GM19324 (cell line): Measurements from ENCODE around the gene TAMM41.
A peak's percentile ranks its signal among the peaks of the same experiment; 100 is the strongest.
"Not testable (repeated sequence)": the region's sequence is repeated elsewhere in the genome, so short reads cannot be mapped to it uniquely, and the experiment has no call there.

Experiments
- ATAC-seq: cut with Tn5 transposase; IDR thresholded peaks from one replicate; pipeline ENCODE4 v1.9.1; 2021; ENCODE audit warnings: mild to moderate bottlenecking, moderate library complexity; ENCODE audit not compliant: unreplicated experiment, low FRiP score

Gene TAMM41

GRCh38 chr3:11846281-11847266 lies at the start of gene TAMM41:
Gene TAMM41, minus strand, starts transcription at chr3:11846885. Its CDS starts 249 bp downstream, at chr3:11846636.
- peak; percentile 100 for ATAC-seq

- no peak for ATAC-seq
Measured at GRCh38 chr3:11878837-11879236, 32.2 kb upstream of the TAMM41 start.

GRCh38 chr3:11874707-11875106 lies 28.0 kb upstream of the TAMM41 start:
- ATAC-seq, result not testable (repeated sequence)

- not testable (repeated sequence) for ATAC-seq
Measured at GRCh38 chr3:11863739-11864138, 17.1 kb upstream of the TAMM41 start.

- ATAC-seq, result not testable (repeated sequence)
Measured at GRCh38 chr3:11862584-11862983, 15.9 kb upstream of the TAMM41 start.

GRCh38 chr3:11862145-11862544 lies 15.5 kb upstream of the TAMM41 start:
- not testable (repeated sequence) for ATAC-seq

GRCh38 chr3:11860213-11860612 lies 13.5 kb upstream of the TAMM41 start:
- not testable (repeated sequence) for ATAC-seq

GRCh38 chr3:11853450-11853849 lies 6.8 kb upstream of the TAMM41 start:
- no peak for ATAC-seq

- ATAC-seq, result no peak
Measured at GRCh38 chr3:11850003-11850402, 3.3 kb upstream of the TAMM41 start.

- no peak for ATAC-seq
Measured at GRCh38 chr3:11847607-11848006, 922 bp upstream of the TAMM41 start.

- no peak for ATAC-seq
Measured at GRCh38 chr3:11845651-11846050, 1.0 kb downstream of the TAMM41 start.

- no peak for ATAC-seq
Measured at GRCh38 chr3:11844891-11845290, 1.8 kb downstream of the TAMM41 start.

GRCh38 chr3:11835028-11835639 lies 11.6 kb downstream of the TAMM41 start:
- no peak for ATAC-seq

- ATAC-seq, result no peak
Measured at GRCh38 chr3:11832981-11833905, 13.4 kb downstream of the TAMM41 start.

- ATAC-seq, result no peak
Measured at GRCh38 chr3:11829416-11829815, 17.3 kb downstream of the TAMM41 start.

GRCh38 chr3:11826628-11827265 lies 19.9 kb downstream of the TAMM41 start:
- no peak for ATAC-seq

GRCh38 chr3:11825301-11825700 lies 21.4 kb downstream of the TAMM41 start:
- ATAC-seq, result no peak

- ATAC-seq, result no peak
Measured at GRCh38 chr3:11820531-11821041, 26.1 kb downstream of the TAMM41 start.

GRCh38 chr3:11819146-11819689 lies 27.5 kb downstream of the TAMM41 start:
- no peak for ATAC-seq

- no peak for ATAC-seq
Measured at GRCh38 chr3:11818033-11818432, 28.7 kb downstream of the TAMM41 start.
